HG03575 (cell line): ENCODE results near the gene GAPDHS.

Source experiments
- ATAC-seq: cut with Tn5 transposase; IDR thresholded peaks from one replicate; pipeline ENCODE4 v1.9.1; 2021; ENCODE audit not compliant: unreplicated experiment, insufficient number of reproducible peaks, low FRiP score; ENCODE audit errors: extremely low read depth

GAPDHS gene

DNA sequence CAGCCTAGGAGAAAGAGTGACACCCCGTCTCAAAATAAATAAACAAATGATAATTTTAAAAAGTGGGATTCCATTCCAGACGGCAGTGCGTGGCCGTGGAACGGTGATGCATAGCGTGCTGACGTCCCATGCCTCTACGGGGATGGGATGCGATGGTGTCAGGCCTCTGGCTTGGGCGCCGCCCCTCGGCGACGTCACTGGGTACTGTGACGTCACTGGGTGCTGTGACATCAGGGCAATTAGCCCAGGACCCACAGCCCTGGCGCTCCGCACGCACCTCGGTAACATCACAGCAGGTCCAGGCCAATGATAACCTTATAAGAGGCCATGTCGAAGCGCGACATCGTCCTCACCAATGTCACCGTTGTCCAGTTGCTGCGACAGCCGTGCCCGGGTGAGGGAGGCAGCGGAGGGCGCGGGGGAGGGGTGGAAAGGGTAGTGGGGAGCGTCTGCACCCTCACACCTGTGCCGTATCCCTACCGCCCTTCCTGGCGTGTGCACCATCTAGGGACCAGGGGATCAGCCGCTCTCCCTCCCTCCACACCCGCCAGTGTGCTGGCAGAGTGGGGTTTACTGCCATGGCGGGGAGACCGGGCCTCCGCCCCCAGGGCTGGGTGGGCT is at the start of gene GAPDHS:
Gene GAPDHS, plus strand, starts transcription at position 256 of the 621 bp plus-strand sequence. Its CDS starts 72 bp downstream, at position 328.
- no peak for ATAC-seq

GRCh38 chr19:35484252-35485036 is 48.8 kb upstream of the GAPDHS start:
- ATAC-seq, result peak; percentile 56

DNA sequence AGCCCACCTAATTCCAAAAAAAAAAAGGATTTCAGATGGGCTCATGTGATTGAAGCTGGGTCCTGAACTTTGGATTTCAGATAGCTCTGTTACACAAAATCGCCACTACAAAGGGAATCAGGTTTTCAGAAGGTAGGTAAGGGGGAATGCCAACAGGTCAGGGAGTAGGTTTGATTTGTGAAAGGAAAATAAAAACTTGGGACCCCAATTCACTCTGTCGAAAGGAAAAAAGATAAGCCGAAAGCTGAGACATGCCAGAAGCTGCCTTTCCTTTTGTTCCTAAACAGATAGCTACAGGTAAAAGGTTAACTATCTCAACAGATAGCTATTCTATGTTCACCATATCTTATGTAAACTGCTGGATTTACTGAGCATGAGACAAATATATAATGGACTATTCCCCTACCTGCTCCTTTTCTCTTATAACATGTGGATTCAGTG is 47.0 kb upstream of the GAPDHS start:
- no peak for ATAC-seq

DNA sequence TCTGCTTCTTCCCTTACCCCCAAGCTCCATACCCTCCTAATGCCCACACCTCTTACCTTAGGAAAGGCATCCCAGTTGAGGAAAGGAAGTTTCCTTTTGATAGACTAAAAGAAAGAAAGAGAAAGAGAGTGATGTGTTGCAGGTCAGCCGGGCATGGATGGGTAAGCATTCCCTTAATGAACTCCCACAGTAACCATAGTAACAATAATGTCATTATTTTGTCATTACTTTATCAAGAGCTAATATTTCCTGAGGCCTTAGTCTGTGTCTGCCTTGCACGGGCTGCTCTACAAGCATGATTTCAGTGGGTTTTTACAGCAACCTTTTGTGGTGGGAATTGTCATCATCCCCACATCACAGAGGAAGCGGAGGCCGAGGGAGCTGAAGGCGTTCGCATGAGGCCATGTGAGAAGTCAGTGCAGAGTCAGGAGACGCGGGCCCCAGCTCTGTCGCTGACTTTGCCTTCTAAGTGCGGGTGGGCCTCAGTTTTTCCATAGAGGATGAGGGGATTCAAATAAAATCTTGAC is 45.5 kb upstream of the GAPDHS start:
- no peak for ATAC-seq

- no peak for ATAC-seq
Measured at GRCh38 chr19:35488677-35489076, 44.6 kb upstream of the GAPDHS start.

DNA sequence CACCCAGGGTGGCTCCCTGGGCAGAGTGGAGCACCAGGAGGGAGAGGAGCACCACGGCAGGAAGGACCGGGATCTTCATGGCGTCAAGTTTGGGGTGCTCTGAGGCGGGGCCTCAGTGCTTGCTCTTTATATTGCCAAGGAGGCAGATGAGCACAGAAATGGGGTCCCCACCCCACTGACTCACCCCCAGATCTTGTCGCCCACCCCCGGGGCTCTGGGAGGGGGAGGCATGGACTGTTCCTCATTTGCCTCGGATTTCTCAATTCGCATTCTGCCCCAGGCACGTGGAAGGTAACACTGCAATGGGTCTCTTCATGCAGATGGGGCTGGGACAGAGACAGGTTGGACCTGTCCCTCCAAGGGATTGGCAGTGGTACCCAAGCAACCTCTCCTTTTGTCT is 42.9 kb upstream of the GAPDHS start, which contains the start of gene KRTDAP:
Gene KRTDAP, minus strand, starts transcription at position 101 of the 400 bp plus-strand sequence. Its CDS starts 22 bp downstream, at position 79.
- no peak for ATAC-seq

DNA sequence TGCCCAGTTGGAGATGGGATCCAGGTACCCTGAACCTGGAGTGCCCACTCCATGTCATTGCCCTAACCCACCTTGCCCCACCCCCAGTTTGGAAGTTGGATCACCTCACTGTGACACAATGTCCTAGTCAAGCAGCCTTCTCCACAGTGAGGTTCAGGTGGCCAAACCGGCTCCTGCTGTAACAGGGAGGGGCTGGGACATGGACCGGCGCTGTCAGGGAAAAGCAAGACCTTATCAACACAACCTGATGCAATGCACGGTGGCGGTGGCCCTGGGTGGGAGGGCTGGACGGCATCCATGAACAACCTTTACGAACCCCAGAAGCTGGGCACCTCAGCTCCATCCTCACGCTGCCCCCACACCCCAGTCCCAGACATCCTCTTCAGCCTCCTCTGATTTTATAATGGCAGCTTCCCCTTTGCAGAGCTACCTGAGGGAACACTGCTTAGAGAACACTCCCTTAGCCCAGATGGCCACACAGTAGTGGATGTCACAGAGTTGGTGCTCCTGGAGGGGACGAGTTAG is 41.4 kb upstream of the GAPDHS start:
- ATAC-seq, result no peak

GRCh38 chr19:35493971-35494370 is 39.3 kb upstream of the GAPDHS start:
- no peak for ATAC-seq

DNA sequence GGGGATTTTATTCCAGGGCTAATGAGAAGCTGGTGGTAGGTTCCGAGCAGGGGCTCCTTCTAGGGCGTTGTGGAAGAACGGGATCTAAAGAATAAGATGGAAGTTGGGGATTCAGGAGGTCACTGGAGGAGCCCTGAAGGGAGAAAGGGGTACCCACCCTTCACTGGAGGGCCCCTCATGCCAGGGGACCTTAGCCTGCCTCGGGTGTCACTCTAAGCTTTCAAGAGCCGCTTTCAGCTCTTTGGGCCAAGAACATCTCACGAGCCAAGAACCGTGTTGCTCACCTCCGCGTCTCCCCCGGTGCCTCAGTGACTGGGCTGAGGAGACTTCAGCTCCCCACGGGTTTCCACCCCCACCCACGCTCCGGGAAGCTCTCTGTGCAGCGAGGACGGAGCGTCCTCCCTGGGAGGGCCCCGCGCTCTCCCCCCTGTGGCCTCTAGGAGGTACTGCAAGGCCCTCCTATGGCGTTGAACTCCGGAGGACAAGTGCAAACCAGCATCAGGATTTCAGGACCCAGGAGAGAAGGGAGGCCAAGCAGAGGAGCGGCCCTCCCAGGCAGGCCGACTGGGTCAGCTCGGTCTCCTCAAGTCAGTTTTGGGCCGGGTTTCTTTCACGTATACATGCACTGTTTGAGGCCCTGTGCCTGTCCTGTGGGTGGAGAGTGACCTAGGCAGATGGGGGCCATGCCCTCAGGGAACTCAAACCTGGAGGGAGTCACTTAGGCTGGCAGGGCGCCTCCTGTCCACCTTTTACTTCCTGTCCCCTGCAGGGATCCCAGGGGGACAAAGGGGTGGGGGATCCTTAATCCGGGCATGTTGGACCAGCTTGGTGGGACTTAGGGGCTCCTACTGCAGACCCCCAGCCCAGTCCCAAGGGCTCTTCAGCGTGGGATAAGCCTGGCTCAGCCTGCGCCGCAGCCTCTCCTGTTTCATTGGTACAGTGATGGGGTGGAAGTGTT is 37.9 kb upstream of the GAPDHS start:
- no peak for ATAC-seq

DNA sequence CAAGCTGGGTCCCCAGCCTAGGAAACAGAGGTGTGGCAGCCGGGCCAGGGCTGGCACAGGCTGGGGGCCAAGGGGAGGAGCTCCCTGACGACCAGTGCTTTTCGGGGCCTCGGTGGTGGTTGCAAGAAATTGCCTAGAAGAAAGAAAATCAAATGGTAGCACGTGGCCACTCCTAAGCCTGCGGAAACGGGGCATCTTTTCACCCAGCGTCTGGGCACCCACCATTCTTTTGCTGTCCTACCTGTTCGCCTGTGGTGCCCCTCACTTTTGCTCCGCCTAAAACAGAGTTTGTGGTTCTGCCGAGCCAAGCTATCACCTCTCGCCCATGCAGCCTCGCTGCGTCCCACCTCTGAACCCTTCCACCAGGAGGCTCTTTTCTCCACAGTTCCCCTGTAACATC is 35.9 kb upstream of the GAPDHS start:
- ATAC-seq, result no peak

DNA sequence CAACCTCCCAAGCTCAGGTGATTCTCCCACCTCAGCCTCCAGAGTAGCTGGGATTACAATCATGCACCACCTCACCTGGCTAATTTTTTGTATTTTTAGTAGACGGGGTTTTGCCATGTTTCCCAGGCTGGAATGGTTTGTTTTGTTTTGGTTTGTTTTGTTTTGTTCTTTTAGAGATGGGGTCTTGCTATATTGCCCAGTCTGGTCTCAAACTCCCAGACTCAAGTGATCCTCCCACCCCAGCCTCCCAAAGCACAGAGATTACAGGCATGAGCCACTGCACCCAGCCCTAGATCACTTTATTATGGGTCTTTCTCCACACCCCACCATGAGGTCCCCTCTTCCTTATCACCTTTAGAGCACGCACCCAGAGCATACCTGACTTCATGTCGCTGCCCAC is 35.0 kb upstream of the GAPDHS start:
- ATAC-seq, result no peak

DNA sequence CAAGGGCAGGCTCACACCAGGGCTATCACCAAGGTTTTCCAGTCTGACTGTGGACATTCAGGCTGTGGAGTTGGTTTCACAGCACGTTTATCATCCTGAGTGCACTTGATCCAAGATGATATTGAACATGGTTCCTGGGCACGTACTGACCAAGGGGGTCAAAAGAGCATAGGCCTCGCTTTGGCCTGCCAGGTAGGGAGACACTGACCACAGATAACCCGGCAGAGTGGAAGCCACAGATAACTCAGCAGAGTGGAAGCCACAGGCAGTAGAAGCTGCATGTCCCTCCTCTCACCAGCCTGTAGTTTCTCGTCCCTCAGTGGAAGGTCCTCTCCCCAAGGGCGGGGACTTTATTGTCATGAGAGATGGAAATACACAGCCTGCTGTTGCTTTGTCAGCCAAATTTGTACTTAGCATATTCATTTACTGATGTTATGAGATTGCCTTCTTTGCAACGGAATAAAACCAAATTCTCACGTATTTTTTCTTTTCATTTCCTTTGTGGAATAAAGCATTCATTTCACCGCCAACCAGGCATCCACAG is 34.2 kb upstream of the GAPDHS start:
- ATAC-seq, result no peak

DNA sequence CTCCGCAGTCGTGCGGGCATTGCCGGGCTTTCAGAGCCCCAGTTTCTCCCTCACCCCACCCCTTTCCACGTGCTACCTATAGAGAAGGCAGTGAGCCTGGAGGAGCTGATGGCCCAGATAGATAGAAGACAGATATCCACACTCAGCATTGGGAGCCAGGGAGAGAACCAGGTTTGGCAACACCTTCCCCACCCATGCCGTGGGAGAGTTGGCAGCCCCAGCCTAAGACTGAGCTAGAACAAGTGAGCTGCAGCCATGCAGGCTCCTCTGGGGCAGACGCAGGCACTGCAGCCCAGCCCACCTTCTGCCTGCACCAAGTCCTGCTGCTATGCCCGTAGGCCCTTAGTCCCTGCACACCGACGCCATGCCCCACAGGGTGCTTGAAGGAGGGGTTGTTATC is 32.6 kb upstream of the GAPDHS start:
- ATAC-seq, result no peak

DNA sequence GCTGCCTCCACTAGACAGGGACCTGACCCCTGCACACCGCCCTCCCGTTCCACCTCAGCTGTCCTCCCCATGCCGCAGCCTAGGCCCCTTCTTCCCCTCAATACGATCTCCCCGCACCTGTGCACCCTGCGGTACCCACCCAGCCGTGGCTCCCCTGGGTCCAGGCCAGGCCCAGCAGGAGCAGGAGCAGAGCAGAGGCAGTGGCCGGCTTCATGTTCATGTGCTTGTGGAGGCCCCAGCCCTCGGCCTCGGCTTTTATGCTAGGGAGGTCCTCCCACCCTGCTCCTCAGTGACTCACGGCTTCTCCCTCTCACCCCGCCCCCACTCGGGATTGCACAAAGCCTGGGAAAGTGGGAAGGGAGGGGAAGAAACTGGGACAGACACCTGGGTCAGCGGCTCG is 31.6 kb upstream of the GAPDHS start:
- no peak for ATAC-seq

GRCh38 chr19:35502751-35503150 is 30.5 kb upstream of the GAPDHS start:
- no peak for ATAC-seq

GRCh38 chr19:35506011-35506410 is 27.2 kb upstream of the GAPDHS start:
- no peak for ATAC-seq

GRCh38 chr19:35507561-35507960 is 25.7 kb upstream of the GAPDHS start:
- ATAC-seq, result no peak

- no peak for ATAC-seq
Measured at GRCh38 chr19:35508129-35508528, 25.1 kb upstream of the GAPDHS start.
